Liver (tissue), 9 donors: ENCODE data around the gene TP53I3. TPM values are rescaled to one million over a fixed set of nuclear protein-coding genes. Genes with fewer than 3 reads are reported as not detected.

Experiments
- DNase-seq: peaks from one replicate; pipeline ENCODE4 v3.0.0-alpha.2; 2017; ENCODE audit warnings: low spot score
- H3K27ac ChIP-seq, 2 donors: one replicate each; pipeline ENCODE4 v1.7.0; 2013; ENCODE audit warnings: inconsistent platforms in 2 of 2, low read length in 2 of 2, control low read depth in 1 of 2, low read depth in 1 of 2, mild to moderate bottlenecking in 1 of 2
- H3K27me3 ChIP-seq, 4 donors: one replicate each; pipeline versions ENCODE4 v1.6.1 to v1.7.0; 2013; ENCODE audit warnings: low read length in 3 of 4, inconsistent platforms in 1 of 4, mild to moderate bottlenecking in 1 of 4, moderate library complexity in 1 of 4; ENCODE audit not compliant: control insufficient read depth in 4 of 4, insufficient read depth in 4 of 4
- H3K36me3 ChIP-seq, 4 donors: one replicate each; pipeline versions ENCODE4 v1.6.1 to v1.7.0; 2013; ENCODE audit warnings: low read length in 3 of 4, mild to moderate bottlenecking in 3 of 4, low read depth in 1 of 4, moderate library complexity in 1 of 4; ENCODE audit not compliant: control insufficient read depth in 4 of 4, insufficient read depth in 3 of 4
- H3K4me1 ChIP-seq, 4 donors: one replicate each; pipeline versions ENCODE4 v1.6.1 to v1.7.0; 2013; ENCODE audit warnings: low read length in 3 of 4, mild to moderate bottlenecking in 3 of 4, moderate library complexity in 1 of 4; ENCODE audit not compliant: control insufficient read depth in 4 of 4, insufficient read depth in 4 of 4
- H3K4me3 ChIP-seq, 3 donors: one replicate each; pipeline versions ENCODE4 v1.6.1 to v1.7.0; 2013; ENCODE audit warnings: low read length in 3 of 3, control low read depth in 1 of 3, low read depth in 1 of 3, mild to moderate bottlenecking in 1 of 3
- H3K9ac ChIP-seq, 2 donors: one replicate each; pipeline ENCODE4 v1.7.0; 2013; ENCODE audit warnings: low read length in 2 of 2, mild to moderate bottlenecking in 2 of 2, moderate library complexity in 2 of 2, control low read depth in 1 of 2, low read depth in 1 of 2
- H3K9me3 ChIP-seq, 4 donors: one replicate each; pipeline versions ENCODE4 v1.6.1 to v1.7.0; 2013; ENCODE audit warnings: low read length in 3 of 4; ENCODE audit not compliant: control insufficient read depth in 4 of 4
- EGR1 ChIP-seq, 2 donors: IDR thresholded peaks; 2 replicates each; pipeline ENCODE4 v1.6.1; 2016 to 2018; ENCODE audit warnings: antibody characterized with exemption in 2 of 2, low read depth in 2 of 2
- FOXA1 ChIP-seq: IDR thresholded peaks from 2 replicates; pipeline ENCODE4 v1.6.1; 2016; ENCODE audit warnings: antibody characterized with exemption
- FOXA2 ChIP-seq: IDR thresholded peaks from 2 replicates; pipeline ENCODE4 v1.6.1; 2016; ENCODE audit warnings: antibody characterized with exemption
- GABPA ChIP-seq, 2 donors: IDR thresholded peaks in 1 of 2; conservative IDR thresholded peaks in 1 of 2; 2 replicates each; pipeline ENCODE4 v1.6.1; 2016; ENCODE audit warnings: antibody characterized with exemption in 2 of 2, mild to moderate bottlenecking in 1 of 2, moderate library complexity in 1 of 2
- HNF4A ChIP-seq, 2 donors: conservative IDR thresholded peaks; 2 replicates each; pipeline ENCODE4 v1.6.1; 2016; ENCODE audit warnings: antibody characterized with exemption in 2 of 2, mild to moderate bottlenecking in 2 of 2
- HNF4G ChIP-seq: IDR thresholded peaks from 2 replicates; pipeline ENCODE4 v1.6.1; 2016; ENCODE audit warnings: antibody characterized with exemption
- JUND ChIP-seq, 2 donors: IDR thresholded peaks; 2 replicates each; pipeline ENCODE4 v1.6.1; 2016; ENCODE audit warnings: antibody characterized with exemption in 2 of 2
- NR2F2 ChIP-seq: IDR thresholded peaks from 2 replicates; pipeline ENCODE4 v1.6.1; 2016; ENCODE audit warnings: antibody characterized with exemption
- RAD21 ChIP-seq, 2 donors: IDR thresholded peaks; 2 replicates each; pipeline ENCODE4 v1.6.1; 2016; ENCODE audit warnings: antibody characterized with exemption in 2 of 2, mild to moderate bottlenecking in 2 of 2
- RXRA ChIP-seq, 2 donors: IDR thresholded peaks; 2 replicates each; pipeline ENCODE4 v1.6.1; 2017 to 2018; ENCODE audit warnings: antibody characterized with exemption in 2 of 2, mild to moderate bottlenecking in 1 of 2
- SP1 ChIP-seq: IDR thresholded peaks from 2 replicates; pipeline ENCODE4 v1.6.1; 2018; ENCODE audit warnings: antibody characterized with exemption, mild to moderate bottlenecking
- TAF1 ChIP-seq: conservative IDR thresholded peaks from 2 replicates; pipeline ENCODE4 v1.6.1; 2016; ENCODE audit warnings: antibody characterized with exemption, mild to moderate bottlenecking
- YY1 ChIP-seq: IDR thresholded peaks from 2 replicates; pipeline ENCODE4 v1.6.1; 2016; ENCODE audit warnings: antibody characterized with exemption, mild to moderate bottlenecking
- WGBS: extraction: QIAGEN DNeasy Blood & Tissue Kit; methylation state at CpG from one replicate; pipeline ENCODE4 v1.1.7; 2013; 5-methylcytosine and 5-hydroxymethylcytosine counted together
- polyA plus RNA-seq, 2 donors: library from polyadenylated mRNA; stranded (reverse) in 1 of 2; unstranded in 1 of 2; fragments of 200-250 nt in 1 of 2; fragments of >200 nt in 1 of 2; fragmentation: Nextera tagmentation in 1 of 2; extraction: Ambion mirVana in 1 of 2; gene quantifications; one replicate each; pipeline versions ENCODE4 v1.2.1 to v1.2.3, GENCODE V29; 2013 to 2015
- total RNA-seq, 2 donors: library from RNA; depleted of rRNA; stranded (reverse); fragments of >200 nt; gene quantifications; one replicate each; pipeline ENCODE4 v1.2.3, GENCODE V29; 2014
- TF ChIP-seq, protein P1 (sequence below): IDR thresholded peaks from 2 replicates; pipeline ENCODE4 v1.6.1; 2016; ENCODE audit warnings: antibody characterized with exemption
- TF ChIP-seq, protein P2 (sequence below): fragments of 150-350 bp; IDR thresholded peaks from 2 replicates; pipeline ENCODE4 v1.5.1; 2017; ENCODE audit warnings: improper control_type of control experiment, low read depth, low read length; ENCODE audit not compliant: missing input control
- TF ChIP-seq, protein P3 (sequence below): IDR thresholded peaks from 2 replicates; pipeline ENCODE4 v1.6.1; 2016; ENCODE audit warnings: antibody characterized with exemption
- TF ChIP-seq, protein P4 (sequence below): IDR thresholded peaks from 2 replicates; pipeline ENCODE4 v1.6.1; 2016; ENCODE audit warnings: antibody characterized with exemption, mild to moderate bottlenecking
- TF ChIP-seq, protein P5 (sequence below): IDR thresholded peaks from 2 replicates; pipeline ENCODE4 v1.6.1; 2016; ENCODE audit warnings: antibody characterized with exemption
- donor health status: healthy.
- donor health status: healthy.
- donor health status: healthy.
- donor health status: healthy.
- donor health status: healthy.

Gene TP53I3
- total and polyA plus RNA-seq, 4 donors = 6.6 to 19.5 (median 10.7) TPM

DNA sequence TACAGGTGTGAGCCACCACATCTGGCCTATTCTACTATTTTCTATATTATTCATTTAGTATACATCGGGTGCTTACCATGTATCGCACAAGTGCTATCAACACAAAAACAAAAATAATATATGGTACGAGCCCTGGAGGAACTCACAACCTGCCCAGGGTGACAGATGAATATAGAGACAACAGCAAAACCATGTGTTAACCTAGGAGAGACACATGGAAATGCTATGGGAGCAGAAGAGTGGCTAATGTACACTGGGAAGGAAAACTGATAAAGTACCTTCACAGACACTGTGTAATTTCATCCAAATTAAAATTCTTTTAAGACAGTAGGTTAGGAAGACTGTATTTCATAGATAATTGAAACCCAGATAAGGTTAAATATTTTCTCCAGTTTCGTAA, 12.4 kb downstream of the TP53I3 start:
- no peak overlapping the region for H3K4me3 ChIP-seq
- H3K4me1 ChIP-seq = peaks cover 1 to 16% (median 9%) of the 10 kb centered on the region in 4 donors
- no peak overlapping the region for H3K27ac ChIP-seq
- H3K9me3 ChIP-seq = no peaks in the 10 kb centered on the region
- H3K9ac ChIP-seq = no peak overlapping the region
- WGBS = 72% methylated on average over 4 of the region's 4 CpGs
- H3K27me3 ChIP-seq = no peaks in the 10 kb centered on the region
- TF ChIP-seq, protein P1, sequence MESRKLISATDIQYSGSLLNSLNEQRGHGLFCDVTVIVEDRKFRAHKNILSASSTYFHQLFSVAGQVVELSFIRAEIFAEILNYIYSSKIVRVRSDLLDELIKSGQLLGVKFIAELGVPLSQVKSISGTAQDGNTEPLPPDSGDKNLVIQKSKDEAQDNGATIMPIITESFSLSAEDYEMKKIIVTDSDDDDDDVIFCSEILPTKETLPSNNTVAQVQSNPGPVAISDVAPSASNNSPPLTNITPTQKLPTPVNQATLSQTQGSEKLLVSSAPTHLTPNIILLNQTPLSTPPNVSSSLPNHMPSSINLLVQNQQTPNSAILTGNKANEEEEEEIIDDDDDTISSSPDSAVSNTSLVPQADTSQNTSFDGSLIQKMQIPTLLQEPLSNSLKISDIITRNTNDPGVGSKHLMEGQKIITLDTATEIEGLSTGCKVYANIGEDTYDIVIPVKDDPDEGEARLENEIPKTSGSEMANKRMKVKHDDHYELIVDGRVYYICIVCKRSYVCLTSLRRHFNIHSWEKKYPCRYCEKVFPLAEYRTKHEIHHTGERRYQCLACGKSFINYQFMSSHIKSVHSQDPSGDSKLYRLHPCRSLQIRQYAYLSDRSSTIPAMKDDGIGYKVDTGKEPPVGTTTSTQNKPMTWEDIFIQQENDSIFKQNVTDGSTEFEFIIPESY = no peak
- no peak for TF ChIP-seq TAF1
- TF ChIP-seq SP1 = no peak
- no peak for TF ChIP-seq HNF4A (conservative IDR thresholded peaks at IDR 0.05)
- TF ChIP-seq EGR1 (IDR thresholded peaks at IDR 0.05; ENCODE audit: low read depth in 2 of 2) = no peak
- TF ChIP-seq FOXA1 = no peak
- TF ChIP-seq GABPA (IDR thresholded peaks at IDR 0.05 in 1 of 2, conservative IDR thresholded peaks at IDR 0.05 in 1 of 2) = no peak
- no peak for TF ChIP-seq HNF4G
- TF ChIP-seq JUND (IDR thresholded peaks at IDR 0.05) = no peak
- TF ChIP-seq RAD21 (IDR thresholded peaks at IDR 0.05) = no peak
- TF ChIP-seq, protein P2, sequence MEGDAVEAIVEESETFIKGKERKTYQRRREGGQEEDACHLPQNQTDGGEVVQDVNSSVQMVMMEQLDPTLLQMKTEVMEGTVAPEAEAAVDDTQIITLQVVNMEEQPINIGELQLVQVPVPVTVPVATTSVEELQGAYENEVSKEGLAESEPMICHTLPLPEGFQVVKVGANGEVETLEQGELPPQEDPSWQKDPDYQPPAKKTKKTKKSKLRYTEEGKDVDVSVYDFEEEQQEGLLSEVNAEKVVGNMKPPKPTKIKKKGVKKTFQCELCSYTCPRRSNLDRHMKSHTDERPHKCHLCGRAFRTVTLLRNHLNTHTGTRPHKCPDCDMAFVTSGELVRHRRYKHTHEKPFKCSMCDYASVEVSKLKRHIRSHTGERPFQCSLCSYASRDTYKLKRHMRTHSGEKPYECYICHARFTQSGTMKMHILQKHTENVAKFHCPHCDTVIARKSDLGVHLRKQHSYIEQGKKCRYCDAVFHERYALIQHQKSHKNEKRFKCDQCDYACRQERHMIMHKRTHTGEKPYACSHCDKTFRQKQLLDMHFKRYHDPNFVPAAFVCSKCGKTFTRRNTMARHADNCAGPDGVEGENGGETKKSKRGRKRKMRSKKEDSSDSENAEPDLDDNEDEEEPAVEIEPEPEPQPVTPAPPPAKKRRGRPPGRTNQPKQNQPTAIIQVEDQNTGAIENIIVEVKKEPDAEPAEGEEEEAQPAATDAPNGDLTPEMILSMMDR = no peak
- TF ChIP-seq, protein P3, sequence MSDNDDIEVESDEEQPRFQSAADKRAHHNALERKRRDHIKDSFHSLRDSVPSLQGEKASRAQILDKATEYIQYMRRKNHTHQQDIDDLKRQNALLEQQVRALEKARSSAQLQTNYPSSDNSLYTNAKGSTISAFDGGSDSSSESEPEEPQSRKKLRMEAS = no peak
- TF ChIP-seq YY1 = no peak
- TF ChIP-seq RXRA (IDR thresholded peaks at IDR 0.05) = no peak
- no peak for TF ChIP-seq FOXA2
- TF ChIP-seq, protein P4, sequence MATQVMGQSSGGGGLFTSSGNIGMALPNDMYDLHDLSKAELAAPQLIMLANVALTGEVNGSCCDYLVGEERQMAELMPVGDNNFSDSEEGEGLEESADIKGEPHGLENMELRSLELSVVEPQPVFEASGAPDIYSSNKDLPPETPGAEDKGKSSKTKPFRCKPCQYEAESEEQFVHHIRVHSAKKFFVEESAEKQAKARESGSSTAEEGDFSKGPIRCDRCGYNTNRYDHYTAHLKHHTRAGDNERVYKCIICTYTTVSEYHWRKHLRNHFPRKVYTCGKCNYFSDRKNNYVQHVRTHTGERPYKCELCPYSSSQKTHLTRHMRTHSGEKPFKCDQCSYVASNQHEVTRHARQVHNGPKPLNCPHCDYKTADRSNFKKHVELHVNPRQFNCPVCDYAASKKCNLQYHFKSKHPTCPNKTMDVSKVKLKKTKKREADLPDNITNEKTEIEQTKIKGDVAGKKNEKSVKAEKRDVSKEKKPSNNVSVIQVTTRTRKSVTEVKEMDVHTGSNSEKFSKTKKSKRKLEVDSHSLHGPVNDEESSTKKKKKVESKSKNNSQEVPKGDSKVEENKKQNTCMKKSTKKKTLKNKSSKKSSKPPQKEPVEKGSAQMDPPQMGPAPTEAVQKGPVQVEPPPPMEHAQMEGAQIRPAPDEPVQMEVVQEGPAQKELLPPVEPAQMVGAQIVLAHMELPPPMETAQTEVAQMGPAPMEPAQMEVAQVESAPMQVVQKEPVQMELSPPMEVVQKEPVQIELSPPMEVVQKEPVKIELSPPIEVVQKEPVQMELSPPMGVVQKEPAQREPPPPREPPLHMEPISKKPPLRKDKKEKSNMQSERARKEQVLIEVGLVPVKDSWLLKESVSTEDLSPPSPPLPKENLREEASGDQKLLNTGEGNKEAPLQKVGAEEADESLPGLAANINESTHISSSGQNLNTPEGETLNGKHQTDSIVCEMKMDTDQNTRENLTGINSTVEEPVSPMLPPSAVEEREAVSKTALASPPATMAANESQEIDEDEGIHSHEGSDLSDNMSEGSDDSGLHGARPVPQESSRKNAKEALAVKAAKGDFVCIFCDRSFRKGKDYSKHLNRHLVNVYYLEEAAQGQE = no peak
- no peak for TF ChIP-seq NR2F2
- TF ChIP-seq, protein P5, sequence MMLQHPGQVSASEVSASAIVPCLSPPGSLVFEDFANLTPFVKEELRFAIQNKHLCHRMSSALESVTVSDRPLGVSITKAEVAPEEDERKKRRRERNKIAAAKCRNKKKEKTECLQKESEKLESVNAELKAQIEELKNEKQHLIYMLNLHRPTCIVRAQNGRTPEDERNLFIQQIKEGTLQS = no peak
- peaks cover 1 to 47% (median 19%) of the 10 kb centered on the region in 4 donors for H3K36me3 ChIP-seq
- no peak for DNase-seq
